A673 (cell line): Measurements from ENCODE around the gene USP19. TPM values are rescaled to one million over a fixed set of nuclear protein-coding genes. Genes with fewer than 3 reads are reported as not detected.

Experiments
- BruUV-seq: library from RNA; stranded (reverse); fragments of 400-500 nt; replicated peaks from 2 replicates; lab custom pipeline; 2021; lab: Mats Ljungman, UMichigan
- CTCF ChIA-PET: fragments of 300-600 bp; sonication (Branson Sonifier 250); formaldehyde crosslinking; loops from one replicate; lab custom pipeline; 2022; ENCODE audit warnings: antibody characterized with exemption; lab: Charles Lee
- POLR2A ChIA-PET: fragments of 300-600 bp; sonication (Branson Sonifier 250); formaldehyde crosslinking; loops from one replicate; lab custom pipeline; 2022; ENCODE audit warnings: antibody characterized with exemption; ENCODE audit not compliant: low non-redundant PET; lab: Charles Lee
- DNase-seq: peaks from one replicate; pipeline ENCODE4 v3.0.0-alpha.2; 2015; ENCODE audit warnings: low spot score
- H3K27ac ChIP-seq: fragments of 200-600 bp; sonication (generic); 2 replicates; pipeline ENCODE4 v1.5.1; 2016; ENCODE audit warnings: mixed run types, low read depth, mild to moderate bottlenecking, mixed read lengths, antibody characterized with exemption, low read length; ENCODE audit not compliant: poor library complexity, severe bottlenecking
- H3K27me3 ChIP-seq: fragments of 200-600 bp; sonication (generic); replicated peaks from 2 replicates; pipeline ENCODE4 v1.6.1; 2017; ENCODE audit warnings: mixed run types, low read depth, mild to moderate bottlenecking, mixed read lengths, antibody characterized with exemption, low read length; ENCODE audit not compliant: insufficient read depth, poor library complexity
- H3K36me3 ChIP-seq: fragments of 200-600 bp; sonication (generic); 2 replicates; pipeline ENCODE4 v1.6.1; 2016; ENCODE audit warnings: mixed run types, mild to moderate bottlenecking, mixed read lengths, antibody characterized with exemption, low read length; ENCODE audit not compliant: insufficient read depth, poor library complexity, severe bottlenecking
- H3K4me1 ChIP-seq: fragments of 200-600 bp; sonication (generic); 2 replicates; pipeline ENCODE4 v1.6.1; 2017; ENCODE audit warnings: mixed run types, mild to moderate bottlenecking, mixed read lengths, antibody characterized with exemption, low read length; ENCODE audit not compliant: insufficient read depth, poor library complexity, severe bottlenecking
- H3K4me3 ChIP-seq: fragments of 200-600 bp; sonication (generic); 2 replicates; pipeline ENCODE4 v1.5.1; 2016; ENCODE audit warnings: low read depth, mixed run types, mild to moderate bottlenecking, mixed read lengths, low read length; ENCODE audit not compliant: poor library complexity, severe bottlenecking
- H3K9me3 ChIP-seq: fragments of 200-600 bp; sonication (generic); 2 replicates; pipeline ENCODE4 v1.6.1; 2016; ENCODE audit warnings: mixed run types, low read depth, mild to moderate bottlenecking, mixed read lengths, antibody characterized with exemption, low read length; ENCODE audit not compliant: poor library complexity, severe bottlenecking
- EZH2 ChIP-seq: fragments of 200-600 bp; sonication (generic); IDR thresholded peaks from 2 replicates; pipeline ENCODE4 v1.6.1; 2017; ENCODE audit warnings: borderline replicate concordance, low read depth, mild to moderate bottlenecking, mixed read lengths, antibody characterized with exemption, low read length; ENCODE audit not compliant: poor library complexity, severe bottlenecking
- intact Hi-C: fragments of 100-400 bp; cut with micrococcal nuclease; formaldehyde crosslinking; loops from one replicate; pipeline ENCODE4 v1.10.0; 2022; ENCODE audit not compliant: unreplicated experiment
- total RNA-seq: library from RNA; stranded (reverse); gene quantifications from 2 replicates; pipeline ENCODE4 v1.2.3, GENCODE V29; 2021
- TF ChIP-seq, protein P1 (sequence below): fragments of 300-800, 200-600 bp; sonication (generic); conservative IDR thresholded peaks from 2 replicates; pipeline ENCODE4 v1.5.1; 2017; ENCODE audit warnings: low read depth, mild to moderate bottlenecking, antibody characterized with exemption, low read length, moderate library complexity, mixed read lengths

The USP19 gene
- total RNA-seq, 1 experiment from 2014 or later: 37.5 TPM

DNA sequence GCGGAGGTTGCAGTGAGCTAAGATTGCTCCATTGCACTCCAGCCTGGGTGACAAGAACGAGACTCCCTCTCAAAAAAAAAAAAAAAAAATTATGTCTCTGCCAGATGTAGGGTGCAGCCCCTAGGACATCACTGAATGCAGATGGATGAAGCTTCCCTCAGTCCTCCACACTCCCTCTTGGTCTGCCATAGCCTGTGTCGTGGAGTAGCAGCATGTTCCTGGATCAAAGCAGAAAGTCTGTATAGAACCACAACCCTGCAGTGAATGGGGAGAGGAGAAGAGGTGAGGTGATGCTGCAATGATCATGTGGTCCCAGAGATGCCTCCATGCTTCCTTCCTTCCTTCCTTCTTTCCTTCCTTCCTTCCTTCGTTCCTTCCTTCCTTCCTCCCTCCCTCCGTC is 27.5 kb upstream of the USP19 start:
- no peaks in the 10 kb centered on the region for H3K36me3 ChIP-seq
- no peaks in the 10 kb centered on the region for H3K4me1 ChIP-seq
- H3K27ac ChIP-seq: no peak overlapping the region
- ChIA-PET CTCF (no interaction called here), POLR2A (no interaction called here)
- H3K9me3 ChIP-seq: no peaks in the 10 kb centered on the region
- no peaks in the 10 kb centered on the region for H3K27me3 ChIP-seq
- DNase-seq: no peak
- intact Hi-C loops: no loop called here
- no peak overlapping the region for H3K4me3 ChIP-seq
- no TSS peak for BruUV-seq
- TF ChIP-seq EZH2: no peak
- TF ChIP-seq, protein P1, sequence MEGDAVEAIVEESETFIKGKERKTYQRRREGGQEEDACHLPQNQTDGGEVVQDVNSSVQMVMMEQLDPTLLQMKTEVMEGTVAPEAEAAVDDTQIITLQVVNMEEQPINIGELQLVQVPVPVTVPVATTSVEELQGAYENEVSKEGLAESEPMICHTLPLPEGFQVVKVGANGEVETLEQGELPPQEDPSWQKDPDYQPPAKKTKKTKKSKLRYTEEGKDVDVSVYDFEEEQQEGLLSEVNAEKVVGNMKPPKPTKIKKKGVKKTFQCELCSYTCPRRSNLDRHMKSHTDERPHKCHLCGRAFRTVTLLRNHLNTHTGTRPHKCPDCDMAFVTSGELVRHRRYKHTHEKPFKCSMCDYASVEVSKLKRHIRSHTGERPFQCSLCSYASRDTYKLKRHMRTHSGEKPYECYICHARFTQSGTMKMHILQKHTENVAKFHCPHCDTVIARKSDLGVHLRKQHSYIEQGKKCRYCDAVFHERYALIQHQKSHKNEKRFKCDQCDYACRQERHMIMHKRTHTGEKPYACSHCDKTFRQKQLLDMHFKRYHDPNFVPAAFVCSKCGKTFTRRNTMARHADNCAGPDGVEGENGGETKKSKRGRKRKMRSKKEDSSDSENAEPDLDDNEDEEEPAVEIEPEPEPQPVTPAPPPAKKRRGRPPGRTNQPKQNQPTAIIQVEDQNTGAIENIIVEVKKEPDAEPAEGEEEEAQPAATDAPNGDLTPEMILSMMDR: no peak

DNA sequence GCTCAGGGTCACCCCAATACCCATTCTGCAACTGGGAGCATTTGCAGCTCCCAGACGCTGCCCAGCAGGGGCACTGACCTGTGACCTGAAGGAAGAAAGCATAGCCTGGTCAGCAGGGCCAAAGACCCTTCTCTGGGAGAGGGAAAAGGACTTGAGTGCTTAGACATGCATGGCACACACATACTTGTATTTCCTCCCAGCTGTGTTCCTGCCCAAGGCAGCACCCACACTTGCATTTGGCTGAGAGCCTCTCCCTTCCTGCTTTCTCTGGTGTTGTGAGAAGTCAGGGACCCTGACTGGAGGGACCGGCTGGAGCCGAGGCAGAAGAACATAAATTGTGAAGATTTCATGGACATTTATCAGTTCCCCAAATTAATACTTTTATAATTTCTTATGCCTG is 19.5 kb upstream of the USP19 start:
- TF ChIP-seq, protein P1: no peak
- no peak for TF ChIP-seq EZH2

DNA sequence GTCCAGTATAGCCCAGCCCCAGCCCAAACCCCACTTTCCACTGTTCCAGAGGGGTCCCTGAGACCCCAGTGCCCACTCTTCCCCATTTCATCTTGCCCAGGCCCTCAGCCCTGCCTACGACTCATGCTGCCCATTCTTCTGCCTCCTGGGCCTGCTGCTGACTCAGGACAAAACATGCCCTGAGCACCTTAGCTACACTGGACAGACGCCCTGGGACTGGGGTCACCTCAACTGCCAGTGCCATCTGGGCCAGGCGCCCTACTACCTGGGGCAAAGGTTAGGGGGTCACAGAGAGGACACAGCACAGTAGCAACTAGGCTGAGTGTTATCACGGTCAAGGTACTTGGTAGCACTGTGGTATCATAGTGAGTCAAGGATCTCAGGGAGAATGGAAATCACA is 14.9 kb upstream of the USP19 start:
- no TSS peak for BruUV-seq
- H3K4me3 ChIP-seq: no peak overlapping the region
- POLR2A ChIA-PET: no interaction called here
- TF ChIP-seq, protein P1: no peak
- no peak for TF ChIP-seq EZH2
- intact Hi-C loops: no loop called here
- DNase-seq: no peak
- no peaks in the 10 kb centered on the region for H3K36me3 ChIP-seq
- no peaks in the 10 kb centered on the region for H3K9me3 ChIP-seq
- H3K27me3 ChIP-seq: no peaks in the 10 kb centered on the region
- H3K4me1 ChIP-seq: no peaks in the 10 kb centered on the region
- H3K27ac ChIP-seq: no peak overlapping the region
- CTCF ChIA-PET: interaction anchor here (0.5 kb wide), 1 partner anchor 30 kb away, joined by 6 read pairs; no protein-coding TSS in a partner anchor

More for the DNA sequence above, 19.5 kb upstream of the USP19 start:
- intact Hi-C loops: no loop called here
- no peak for DNase-seq
- no TSS peak for BruUV-seq
- Histone ChIP-seq H3K27ac (no peak overlapping the region), H3K27me3 (no peaks in the 10 kb centered on the region), H3K4me1 (no peaks in the 10 kb centered on the region), H3K4me3 (no peak overlapping the region), H3K36me3 (no peaks in the 10 kb centered on the region), H3K9me3 (no peaks in the 10 kb centered on the region)
- ChIA-PET CTCF (no interaction called here), POLR2A (no interaction called here)
